ENCODE measurements around the gene SLC5A12. TPM values are rescaled to one million over a fixed set of nuclear protein-coding genes. Genes with fewer than 3 reads are reported as not detected.
A peak's percentile ranks its signal among the peaks of the same experiment; 100 is the strongest.

The SLC5A12 gene
- total and polyA plus RNA-seq, 2 donors from 2014 or later, result 0.94 to 227 TPM

GRCh38 chr11:26753723-26754504 is 32.1 kb upstream of the SLC5A12 start:
- H3K9ac ChIP-seq (ENCODE audit: low read length in 3 of 3), result no peak overlapping the region
- no peaks in the 10 kb centered on the region for H3K27me3 ChIP-seq (ENCODE audit: control insufficient read depth, insufficient read depth, low read length)
- no peaks in the 10 kb centered on the region for H3K36me3 ChIP-seq (ENCODE audit: control insufficient read depth in 2 of 3, insufficient read depth in 3 of 3, low read length in 3 of 3)
- peak; percentile 72 for TF ChIP-seq CTCF (IDR thresholded peaks at IDR 0.05; ENCODE audit: borderline replicate concordance, extremely low read depth, insufficient read depth)
- no peaks in the 10 kb centered on the region for H3K4me1 ChIP-seq (ENCODE audit: control insufficient read depth in 2 of 3, insufficient read depth in 2 of 3, low read depth in 1 of 3, low read length in 3 of 3)
- H3K27ac ChIP-seq (ENCODE audit: low read depth in 2 of 2, low read length in 2 of 2), result no peak overlapping the region
- peak in 3 of 5 donors; percentile 56 to 90 (median 79) for DNase-seq
- H3K4me3 ChIP-seq (ENCODE audit: low read length in 3 of 3), result no peak overlapping the region
- peak; percentile 87 for FAIRE-seq
- H3K9me3 ChIP-seq (ENCODE audit: control insufficient read depth in 2 of 3, insufficient read depth in 1 of 3, low read length in 3 of 3), result no peaks in the 10 kb centered on the region
- intact Hi-C loops (cut with DNase I), result loop anchor here (10.0 kb wide), 1 partner anchor 401 kb away; no protein-coding TSS in a partner anchor

GRCh38 chr11:26749927-26750326 is 28.1 kb upstream of the SLC5A12 start:
- DNase-seq, result no peak
- Histone ChIP-seq H3K9me3 (ENCODE audit: control insufficient read depth in 2 of 3, insufficient read depth in 1 of 3, low read length in 3 of 3) (no peaks in the 10 kb centered on the region), H3K27ac (ENCODE audit: low read depth in 2 of 2, low read length in 2 of 2) (no peak overlapping the region), H3K9ac (ENCODE audit: low read length in 3 of 3) (no peak overlapping the region), H3K36me3 (ENCODE audit: control insufficient read depth in 2 of 3, insufficient read depth in 3 of 3, low read length in 3 of 3) (no peaks in the 10 kb centered on the region), H3K4me3 (ENCODE audit: low read length in 3 of 3) (no peak overlapping the region), H3K27me3 (ENCODE audit: control insufficient read depth, insufficient read depth, low read length) (no peaks in the 10 kb centered on the region), H3K4me1 (ENCODE audit: control insufficient read depth in 2 of 3, insufficient read depth in 2 of 3, low read depth in 1 of 3, low read length in 3 of 3) (no peaks in the 10 kb centered on the region)
- no peak for FAIRE-seq
- intact Hi-C loops (cut with DNase I), result loop anchor here (10.0 kb wide), 1 partner anchor 405 kb away; no protein-coding TSS in a partner anchor
- no peak for TF ChIP-seq CTCF (IDR thresholded peaks at IDR 0.05; ENCODE audit: borderline replicate concordance, extremely low read depth, insufficient read depth)

GRCh38 chr11:26743622-26744021 is 21.8 kb upstream of the SLC5A12 start:
- Histone ChIP-seq H3K27ac (ENCODE audit: low read depth in 2 of 2, low read length in 2 of 2) (no peak overlapping the region), H3K9ac (ENCODE audit: low read length in 3 of 3) (no peak overlapping the region), H3K9me3 (ENCODE audit: control insufficient read depth in 2 of 3, insufficient read depth in 1 of 3, low read length in 3 of 3) (no peaks in the 10 kb centered on the region), H3K36me3 (ENCODE audit: control insufficient read depth in 2 of 3, insufficient read depth in 3 of 3, low read length in 3 of 3) (no peaks in the 10 kb centered on the region), H3K4me3 (ENCODE audit: low read length in 3 of 3) (no peak overlapping the region), H3K27me3 (ENCODE audit: control insufficient read depth, insufficient read depth, low read length) (no peaks in the 10 kb centered on the region), H3K4me1 (ENCODE audit: control insufficient read depth in 2 of 3, insufficient read depth in 2 of 3, low read depth in 1 of 3, low read length in 3 of 3) (no peaks in the 10 kb centered on the region)
- DNase-seq (no peak), FAIRE-seq (no peak)
- TF ChIP-seq CTCF (IDR thresholded peaks at IDR 0.05; ENCODE audit: borderline replicate concordance, extremely low read depth, insufficient read depth), result no peak
- intact Hi-C loops (cut with DNase I), result no loop called here
